Activated naive CD8-positive, alpha-beta T cell treated with anti-CD3 and anti-CD28 coated beads, Interleukin-2, amount 50 U/mL, for 16 hours (primary cell): ENCODE results near the gene PGBD5.
"Not testable (repeated sequence)": the region's sequence is repeated elsewhere in the genome, so short reads cannot be mapped to it uniquely, and the experiment has no call there.

Experiments used
- DNase-seq: peaks from one replicate; pipeline ENCODE4 v3.0.0-alpha.2; 2020; ENCODE audit warnings: low read depth, low spot score

PGBD5 gene

GRCh38 chr1:230426246-230427093 lies at the start of gene PGBD5:
TSS of gene PGBD5 (minus strand) at chr1:230426332. CDS start at chr1:230425928, 404 bp downstream.
- DNase-seq: peak; percentile 3

DNA sequence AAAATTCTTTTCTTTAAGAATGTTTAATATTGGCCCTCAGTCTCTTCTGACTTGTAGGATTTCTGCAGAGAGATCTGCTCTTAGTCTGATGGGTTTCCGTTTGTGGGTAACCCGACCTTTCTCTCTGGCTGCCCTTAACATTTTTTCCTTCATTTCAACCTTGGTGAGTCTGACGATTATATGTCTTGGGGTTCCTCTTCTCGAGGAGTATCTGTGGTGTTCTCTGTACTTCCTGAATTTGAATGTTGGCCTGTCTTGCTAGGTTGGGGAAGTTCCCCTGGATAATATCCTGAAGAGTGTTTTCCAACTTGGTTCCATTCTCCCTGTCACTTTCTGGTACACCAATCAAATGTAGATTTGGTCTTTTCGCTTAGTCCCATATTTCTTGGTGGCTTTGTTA lies 48.8 kb upstream of the PGBD5 start:
- DNase-seq: not testable (repeated sequence)

DNA sequence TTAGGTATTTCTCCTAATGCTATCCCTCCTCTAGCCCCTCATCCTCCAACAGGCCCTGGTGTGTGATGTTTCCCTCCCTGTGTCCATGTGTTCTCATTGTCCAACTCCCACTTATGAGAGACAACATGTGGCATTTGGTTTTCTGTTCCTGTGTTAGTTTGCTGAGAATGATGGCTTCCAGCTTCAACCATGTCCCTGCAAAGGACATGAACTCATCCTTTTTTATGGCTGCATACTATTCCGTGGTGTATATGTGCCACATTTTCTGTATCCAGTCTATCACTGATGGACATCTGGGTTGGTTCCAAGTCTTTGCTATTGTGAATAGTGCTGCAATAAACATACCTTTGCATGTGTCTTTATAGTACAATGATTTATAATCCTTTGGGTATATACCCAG lies 44.6 kb upstream of the PGBD5 start:
- not testable (repeated sequence) for DNase-seq

- DNase-seq: no peak
These were observed 43.1 kb upstream of the PGBD5 start for GRCh38 chr1:230469271-230469670.

GRCh38 chr1:230465691-230466090 lies 39.6 kb upstream of the PGBD5 start:
- DNase-seq: no peak

DNA sequence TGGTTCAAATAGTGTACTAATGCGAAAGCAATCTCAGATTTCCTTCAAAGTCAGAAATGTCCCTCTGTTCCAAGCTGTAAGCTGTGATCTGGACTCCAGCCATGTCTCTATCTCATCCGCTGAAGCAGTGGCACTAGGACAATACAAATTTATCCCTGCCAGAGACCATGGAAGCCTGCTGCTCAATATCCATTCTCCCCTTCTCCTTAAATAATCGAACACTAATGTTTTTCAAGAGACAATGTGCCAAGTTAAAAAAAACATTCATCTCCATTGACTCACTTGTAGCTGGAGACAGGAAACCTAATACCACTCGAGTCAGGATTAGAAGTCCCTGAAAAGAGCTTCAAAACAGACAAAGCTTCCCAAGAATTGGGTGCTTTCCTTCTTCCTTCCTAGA lies 38.5 kb upstream of the PGBD5 start:
- DNase-seq: no peak

DNA sequence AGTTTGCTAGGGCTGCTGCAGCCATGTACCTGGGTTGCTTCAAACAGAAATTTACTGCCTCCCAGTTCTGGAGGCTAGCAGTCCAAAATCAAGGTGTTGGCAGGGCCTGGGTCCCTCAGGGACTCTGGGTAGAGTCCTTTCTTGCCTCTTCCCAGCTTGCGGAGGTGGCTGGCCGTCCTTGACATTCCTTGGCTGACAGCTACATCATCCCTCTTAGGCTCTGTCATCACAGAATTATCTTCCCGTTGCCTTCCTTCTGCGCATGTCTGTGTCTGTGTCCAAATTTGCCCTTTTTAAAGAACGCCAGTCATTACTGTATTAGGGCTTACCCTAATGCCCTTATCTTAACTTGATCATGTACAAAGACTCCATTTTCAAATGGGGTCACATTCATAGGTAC lies 37.6 kb upstream of the PGBD5 start:
- DNase-seq: no peak

DNA sequence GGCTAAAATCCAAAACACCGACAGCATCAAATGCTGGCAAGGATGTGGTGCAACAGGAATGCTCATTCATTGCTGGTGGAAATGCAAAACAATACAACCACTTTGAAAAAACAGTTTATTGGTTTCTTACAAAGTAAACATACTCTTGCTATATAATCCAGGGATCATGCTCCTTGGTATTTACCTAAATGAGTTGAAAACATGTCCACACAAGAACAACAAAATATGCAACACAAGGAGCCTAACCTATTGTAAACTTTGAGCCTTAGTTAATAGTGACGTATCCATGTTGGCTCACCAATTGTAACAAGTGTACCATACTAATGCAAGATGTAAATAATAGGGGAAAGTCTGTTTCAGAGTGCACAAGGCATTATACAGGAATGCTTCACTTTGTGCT lies 37.2 kb upstream of the PGBD5 start:
- DNase-seq: no peak

- no peak for DNase-seq
These were observed 33.3 kb upstream of the PGBD5 start for GRCh38 chr1:230459465-230459864.

DNA sequence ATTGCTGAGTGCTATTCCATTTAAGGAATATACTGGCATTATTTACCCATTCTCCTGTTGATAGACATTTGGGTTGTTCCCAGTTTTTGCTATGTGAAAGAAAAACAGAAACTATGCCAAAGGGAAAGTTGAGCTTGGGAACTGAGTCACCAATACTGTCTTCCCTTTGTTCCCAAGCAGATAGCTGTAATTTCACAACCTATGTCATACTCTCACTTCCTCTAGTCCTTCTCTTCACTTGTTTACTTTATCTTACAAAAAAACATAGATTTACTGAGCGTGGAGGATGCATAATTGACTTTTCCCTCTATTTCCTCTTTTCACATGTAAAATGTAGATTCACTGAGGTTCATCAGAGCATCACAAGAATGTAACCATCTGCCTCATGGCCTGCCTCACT lies 32.4 kb upstream of the PGBD5 start:
- DNase-seq: no peak

DNA sequence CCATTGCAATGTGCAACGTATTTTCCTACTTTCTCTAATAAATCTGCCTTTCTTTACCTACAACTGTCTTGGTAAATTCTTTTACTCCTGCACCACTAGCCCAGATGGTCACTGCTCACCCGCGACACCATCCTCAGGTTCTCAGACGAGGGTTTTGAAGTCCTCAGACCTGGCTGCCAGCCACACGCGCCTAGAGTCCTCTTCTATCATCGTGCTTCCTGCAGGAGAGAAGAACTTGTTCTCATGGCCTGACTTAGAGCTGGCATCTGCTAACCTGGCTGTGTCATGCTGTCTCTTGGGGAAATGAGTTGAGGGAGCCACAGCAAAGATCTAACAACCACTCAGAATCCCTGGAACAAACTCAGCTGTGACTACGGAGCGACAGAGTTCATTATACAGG lies 30.3 kb upstream of the PGBD5 start:
- no peak for DNase-seq

DNA sequence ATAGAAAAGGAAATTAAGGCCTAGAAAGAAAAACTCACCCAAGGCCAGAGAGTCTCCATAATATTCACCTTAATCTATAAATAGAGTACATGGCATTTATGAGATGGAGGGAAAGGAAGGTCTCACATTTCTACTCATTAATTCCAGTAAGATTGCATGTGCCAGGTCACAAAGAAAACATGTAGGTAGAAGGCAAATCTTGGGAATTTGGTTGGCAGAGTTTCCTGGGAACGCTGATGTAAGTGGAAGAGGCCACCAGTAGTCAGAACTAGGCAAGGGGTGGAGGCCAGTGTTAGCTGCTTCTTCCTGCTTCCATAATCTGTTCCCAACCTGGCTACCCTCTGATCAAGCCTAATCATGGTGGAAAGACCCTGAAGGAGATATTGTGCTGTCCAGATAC lies 29.2 kb upstream of the PGBD5 start:
- no peak for DNase-seq

DNA sequence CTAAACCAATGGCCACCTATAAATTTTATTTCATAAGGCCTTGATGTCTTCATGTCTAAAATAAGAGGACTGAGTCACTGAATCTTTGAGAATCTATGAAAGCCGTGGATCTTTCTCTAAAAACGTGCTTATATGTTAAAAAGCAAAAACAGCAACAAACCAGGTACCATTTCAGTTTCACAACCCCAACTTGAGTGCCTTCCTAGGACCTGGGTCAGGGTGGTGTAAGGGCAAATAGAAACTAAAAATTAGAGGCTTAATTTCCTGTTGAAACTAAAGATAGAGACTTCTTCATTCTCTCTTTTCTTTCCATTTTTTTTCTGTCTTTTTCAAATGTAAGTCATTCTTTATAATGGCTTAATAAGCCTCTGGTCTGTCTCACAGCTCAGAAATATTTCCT lies 27.2 kb upstream of the PGBD5 start:
- DNase-seq: no peak

DNA sequence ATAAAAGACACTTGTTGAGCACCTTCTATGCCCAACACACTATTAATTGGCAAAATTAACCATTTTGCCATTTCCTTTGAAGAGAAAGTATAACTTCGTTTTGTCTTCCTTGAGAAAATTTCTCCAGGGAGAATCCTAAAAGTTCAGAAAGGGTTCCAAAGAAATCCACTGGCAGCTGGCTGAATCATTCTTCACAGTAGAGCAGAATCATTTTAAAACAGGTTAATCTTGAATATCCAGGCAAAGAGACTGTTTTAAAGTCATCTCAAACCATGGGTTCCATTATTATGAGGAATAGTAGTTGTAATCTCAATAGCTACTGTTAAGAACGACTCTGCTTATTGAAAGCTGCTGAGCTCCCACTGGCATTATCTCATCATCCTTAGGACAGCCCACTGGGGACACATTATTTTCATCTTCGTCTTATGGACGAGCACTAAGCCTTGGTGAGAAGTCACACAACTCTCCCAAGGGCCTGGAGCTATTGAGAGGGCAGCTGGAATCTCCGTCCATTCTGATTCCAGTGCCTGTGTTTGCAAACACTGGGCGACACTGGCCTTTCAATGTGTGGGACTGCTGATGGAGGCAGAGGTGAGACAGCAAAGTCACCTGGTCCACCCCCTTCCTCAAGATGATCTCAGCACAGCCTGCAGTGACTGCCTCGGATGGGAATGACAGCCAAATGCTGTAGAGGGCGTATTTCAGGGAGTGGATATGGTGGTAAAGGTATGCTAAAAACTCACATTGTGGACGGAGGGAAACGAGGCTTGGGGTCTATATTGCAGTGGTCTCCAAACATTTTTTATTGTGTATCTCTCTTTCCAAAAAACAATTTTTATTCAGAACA lies 15.3 kb upstream of the PGBD5 start:
- no peak for DNase-seq

DNA sequence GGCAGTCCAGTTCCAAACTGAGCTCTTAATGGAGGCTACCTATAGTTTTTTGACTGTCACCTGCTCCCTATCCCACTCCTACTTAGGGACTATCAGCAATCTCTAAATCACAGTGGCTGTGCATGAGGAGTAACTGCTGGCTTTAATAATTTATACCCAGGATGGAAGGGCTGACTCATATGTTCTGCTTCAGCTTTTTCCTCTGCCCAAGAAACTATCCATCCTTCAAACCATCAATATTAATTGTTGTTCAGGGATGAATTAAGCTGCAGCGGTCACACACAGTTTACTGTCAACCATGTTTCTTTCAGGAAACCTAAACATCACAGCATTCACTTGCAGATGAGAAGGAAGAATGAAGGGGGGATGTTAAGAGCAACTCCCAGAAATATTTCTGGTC lies 9.0 kb upstream of the PGBD5 start:
- no peak for DNase-seq

DNA sequence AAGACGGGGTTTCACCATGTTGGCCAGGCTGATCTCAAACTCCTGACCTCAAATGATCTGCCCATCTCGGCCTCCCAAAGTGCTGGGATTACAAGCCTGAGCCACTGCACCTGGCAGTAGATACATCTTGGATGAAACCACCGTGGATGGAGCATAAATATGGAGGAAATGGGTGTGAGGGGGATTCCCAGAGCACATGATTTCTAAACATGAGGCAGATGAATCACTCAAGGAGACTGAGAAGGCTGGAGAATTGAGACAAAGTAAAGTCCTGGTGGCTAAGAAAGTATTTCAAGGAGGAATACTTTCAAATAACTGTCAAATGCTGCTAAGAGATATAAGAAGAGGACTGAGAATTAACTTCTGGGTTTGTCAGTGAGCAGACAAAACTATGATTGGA lies 5.4 kb upstream of the PGBD5 start:
- no peak for DNase-seq

DNA sequence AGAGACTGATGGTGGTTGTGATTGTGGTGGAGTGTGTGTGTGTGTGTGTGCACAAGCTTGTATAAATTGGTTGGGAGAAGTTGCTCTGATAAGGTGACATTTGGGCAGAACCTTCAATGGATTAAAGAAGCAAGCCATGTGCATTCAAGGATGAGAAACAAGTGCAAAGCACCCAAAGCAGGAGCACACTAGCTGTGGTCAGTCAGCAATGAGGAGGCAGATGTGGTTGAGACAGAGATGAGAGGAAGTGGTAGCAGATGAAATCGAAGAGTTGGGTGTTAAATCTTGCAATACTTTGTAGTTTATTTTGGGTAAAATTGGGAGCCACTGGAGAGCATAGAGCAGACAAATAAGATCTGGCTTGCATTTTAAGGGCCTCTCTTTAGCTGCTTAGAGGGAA lies 4.4 kb upstream of the PGBD5 start:
- DNase-seq: no peak

DNA sequence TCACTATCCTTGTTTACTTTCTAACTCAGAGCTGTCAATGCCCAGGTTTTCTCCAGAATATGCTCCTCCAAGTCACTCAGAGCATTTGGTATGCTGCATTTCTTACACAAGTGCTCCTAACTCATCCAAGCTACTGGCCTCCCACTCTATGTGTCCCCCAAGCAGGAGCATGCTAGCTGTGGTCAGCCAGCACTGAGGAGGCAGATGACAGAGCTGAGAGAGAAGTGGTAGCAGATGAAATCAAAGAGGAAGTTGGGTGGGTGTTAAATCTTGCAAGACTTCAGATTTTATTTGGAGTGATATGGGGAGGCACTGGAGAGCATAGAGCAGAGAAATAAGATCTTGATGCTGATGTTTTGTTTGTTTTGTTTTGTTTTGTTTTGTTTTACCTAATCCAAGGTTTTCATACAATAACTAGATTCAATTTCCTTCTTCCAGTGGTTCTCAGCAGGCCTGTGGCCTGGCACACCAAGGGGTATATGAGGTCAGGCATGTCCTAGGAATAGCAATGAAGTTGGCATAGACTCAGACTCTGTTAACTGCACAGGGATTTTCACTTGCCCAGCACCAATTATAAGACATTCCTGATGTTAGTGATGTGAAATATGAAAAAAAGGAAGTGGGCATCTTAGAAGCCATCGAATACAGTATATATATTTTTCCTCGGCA lies 3.1 kb upstream of the PGBD5 start:
- no peak for DNase-seq

- no peak for DNase-seq
These were observed 1.8 kb upstream of the PGBD5 start for GRCh38 chr1:230427981-230428380.

DNA sequence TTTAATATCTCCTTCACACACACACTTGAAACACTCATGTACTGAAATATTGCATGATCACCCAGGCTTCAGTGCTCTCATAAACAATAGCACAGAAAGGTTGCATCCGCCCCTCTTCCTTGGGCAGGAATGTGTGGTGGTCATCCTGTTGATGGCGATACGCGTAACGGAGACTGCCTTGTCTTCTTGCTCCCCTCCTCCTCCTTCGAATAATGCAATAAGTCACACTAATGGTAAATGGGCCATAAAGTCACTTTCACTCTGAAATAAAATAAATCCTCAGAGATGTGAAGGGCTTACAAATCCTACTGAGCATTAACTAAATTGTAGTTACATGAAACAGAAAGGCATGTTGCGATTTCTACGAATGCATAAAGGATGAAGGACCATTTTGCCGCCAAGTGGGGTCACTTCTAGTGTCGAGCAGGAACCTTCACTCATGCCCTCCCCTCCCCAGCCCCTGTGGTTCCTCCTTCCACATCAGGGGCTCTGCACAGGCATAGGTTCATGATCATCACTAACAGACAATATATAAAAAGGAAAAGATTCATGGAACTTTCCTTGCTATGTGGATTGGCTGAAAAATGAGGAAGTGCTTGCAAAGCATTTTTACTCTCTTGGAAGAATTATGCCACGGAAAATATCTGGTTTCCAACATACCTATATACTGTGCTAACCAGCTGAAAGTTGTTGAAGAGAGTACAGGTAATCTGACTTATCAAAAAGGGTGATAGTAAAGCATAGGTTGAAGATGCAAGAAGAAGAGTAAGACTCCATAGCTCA lies 1.2 kb upstream of the PGBD5 start:
- DNase-seq: no peak

DNA sequence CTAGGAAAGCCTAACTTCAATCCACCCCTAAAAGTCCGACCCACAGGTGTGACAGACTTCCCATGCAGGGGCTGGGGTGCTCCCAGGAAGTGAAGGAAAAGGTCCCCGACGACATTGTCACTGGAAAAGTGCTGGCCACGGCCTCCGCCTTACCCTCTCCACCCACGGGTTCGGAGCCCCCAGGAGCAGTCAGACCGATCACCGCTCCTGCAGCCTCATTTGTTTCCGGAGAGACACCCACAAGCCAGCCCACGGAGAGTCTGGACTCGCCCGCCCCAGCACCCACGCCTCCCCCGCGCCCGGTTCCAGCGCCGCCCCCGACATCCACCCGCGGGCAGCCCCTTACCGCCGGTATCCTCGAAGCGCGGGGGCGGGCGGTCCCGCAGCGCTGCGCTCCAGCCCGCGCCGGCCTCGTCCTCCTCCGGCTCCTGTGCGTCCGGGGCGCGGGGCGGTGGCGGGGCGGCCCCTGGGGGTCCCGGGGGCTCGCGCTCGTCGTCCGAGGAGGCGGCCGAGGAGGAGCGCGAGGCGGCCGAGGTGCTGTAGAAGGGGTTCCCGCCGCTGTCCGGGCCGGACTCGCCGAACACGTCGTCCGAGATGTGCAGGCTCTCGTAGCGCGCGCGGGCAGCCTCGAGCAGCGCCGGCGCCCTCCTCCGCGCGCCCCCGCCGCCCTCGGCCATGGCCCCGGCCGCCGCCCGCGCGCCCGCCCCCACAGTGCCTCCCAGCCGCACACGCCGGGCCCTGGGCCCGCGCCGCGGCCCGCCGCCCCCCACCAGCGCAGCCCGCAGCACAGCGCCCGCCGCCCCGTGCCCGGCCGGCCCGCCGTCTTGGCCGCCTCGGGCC lies 660 bp downstream of the PGBD5 start:
- DNase-seq: no peak
